ENCODE measurements around the gene ZNF423. TPM values are rescaled to one million over a fixed set of nuclear protein-coding genes. Genes with fewer than 3 reads are reported as not detected.

ZNF423 gene
- polyA plus RNA-seq, 4 donors = 0.54 to 10.3 (median 2.9) TPM; not detected in 1

- H3K4me1 ChIP-seq (ENCODE audit: control insufficient read depth in 3 of 3, insufficient read depth in 2 of 3, low read depth in 1 of 3, low read length in 2 of 3) = no peaks in the 10 kb centered on the region
- no peak overlapping the region for H3K27ac ChIP-seq (ENCODE audit: low read depth in 1 of 3, low read length in 2 of 3)
- peaks cover 0 to 6% (median 0%) of the 10 kb centered on the region in 3 donors for H3K36me3 ChIP-seq (ENCODE audit: control insufficient read depth in 3 of 3, insufficient read depth in 2 of 3, low read depth in 1 of 3, low read length in 3 of 3)
- FAIRE-seq (no peak), DNase-seq (no peak)
- no peaks in the 10 kb centered on the region for H3K9me3 ChIP-seq (ENCODE audit: control insufficient read depth in 2 of 2, insufficient read depth in 1 of 2, low read depth in 1 of 2, low read length in 1 of 2)
- 53 to 80% (median 57%) methylated on average over 4 of the region's 4 CpGs for WGBS, 3 donors
- no peaks in the 10 kb centered on the region for H3K27me3 ChIP-seq (ENCODE audit: control insufficient read depth in 3 of 3, insufficient read depth in 3 of 3, low read length in 3 of 3)
- H3K4me3 ChIP-seq (ENCODE audit: low read depth in 1 of 3, low read length in 3 of 3) = no peak overlapping the region
These were observed 112.8 kb downstream of the ZNF423 start for GRCh38 chr16:49743203-49743464.

- FAIRE-seq = no peak
- 80 to 84% (median 82%) methylated on average over 19 of the region's 19 CpGs for WGBS, 3 donors
- Histone ChIP-seq H3K4me1 (ENCODE audit: control insufficient read depth in 3 of 3, insufficient read depth in 2 of 3, low read depth in 1 of 3, low read length in 2 of 3) (no peaks in the 10 kb centered on the region), H3K4me3 (ENCODE audit: low read depth in 1 of 3, low read length in 3 of 3) (no peak overlapping the region), H3K9me3 (ENCODE audit: control insufficient read depth in 2 of 2, insufficient read depth in 1 of 2, low read depth in 1 of 2, low read length in 1 of 2) (no peaks in the 10 kb centered on the region), H3K27me3 (ENCODE audit: control insufficient read depth in 3 of 3, insufficient read depth in 3 of 3, low read length in 3 of 3) (no peaks in the 10 kb centered on the region), H3K27ac (ENCODE audit: low read depth in 1 of 3, low read length in 2 of 3) (no peak overlapping the region), H3K36me3 (ENCODE audit: control insufficient read depth in 3 of 3, insufficient read depth in 2 of 3, low read depth in 1 of 3, low read length in 3 of 3) (peaks cover 0 to 8% (median 0%) of the 10 kb centered on the region in 3 donors)
- DNase-seq = no peak
These were observed 113.3 kb downstream of the ZNF423 start for GRCh38 chr16:49742428-49743202.

DNA sequence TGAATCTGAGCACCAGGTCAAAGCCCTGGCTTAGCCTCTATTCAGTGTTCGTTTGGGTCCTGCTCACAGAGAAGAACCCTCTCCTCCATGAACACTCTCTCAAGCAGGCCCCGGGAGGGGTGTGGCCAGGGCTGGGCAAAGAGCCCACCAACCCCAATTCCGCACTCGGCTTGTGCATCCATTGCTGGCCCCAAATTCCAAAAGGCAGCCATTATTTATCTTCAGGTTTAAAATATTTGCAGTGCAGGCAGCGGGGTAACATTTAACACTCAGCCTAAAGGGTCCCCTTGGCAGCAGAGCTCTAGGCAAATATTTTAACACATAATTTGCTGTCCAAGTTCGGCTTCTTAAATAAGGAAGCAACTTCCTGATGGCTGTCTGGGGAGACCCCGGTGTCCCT, 115.7 kb downstream of the ZNF423 start:
- no peaks in the 10 kb centered on the region for H3K27me3 ChIP-seq (ENCODE audit: control insufficient read depth in 3 of 3, insufficient read depth in 3 of 3, low read length in 3 of 3)
- no peak for DNase-seq
- WGBS, 3 donors = 63 to 70% (median 66%) methylated on average over 7 of the region's 7 CpGs
- peaks cover 0 to 9% (median 0%) of the 10 kb centered on the region in 3 donors for H3K36me3 ChIP-seq (ENCODE audit: control insufficient read depth in 3 of 3, insufficient read depth in 2 of 3, low read depth in 1 of 3, low read length in 3 of 3)
- no peaks in the 10 kb centered on the region for H3K4me1 ChIP-seq (ENCODE audit: control insufficient read depth in 3 of 3, insufficient read depth in 2 of 3, low read depth in 1 of 3, low read length in 2 of 3)
- no peak overlapping the region for H3K4me3 ChIP-seq (ENCODE audit: low read depth in 1 of 3, low read length in 3 of 3)
- no peaks in the 10 kb centered on the region for H3K9me3 ChIP-seq (ENCODE audit: control insufficient read depth in 2 of 2, insufficient read depth in 1 of 2, low read depth in 1 of 2, low read length in 1 of 2)
- no peak overlapping the region for H3K27ac ChIP-seq (ENCODE audit: low read depth in 1 of 3, low read length in 2 of 3)
- no peak for FAIRE-seq

DNA sequence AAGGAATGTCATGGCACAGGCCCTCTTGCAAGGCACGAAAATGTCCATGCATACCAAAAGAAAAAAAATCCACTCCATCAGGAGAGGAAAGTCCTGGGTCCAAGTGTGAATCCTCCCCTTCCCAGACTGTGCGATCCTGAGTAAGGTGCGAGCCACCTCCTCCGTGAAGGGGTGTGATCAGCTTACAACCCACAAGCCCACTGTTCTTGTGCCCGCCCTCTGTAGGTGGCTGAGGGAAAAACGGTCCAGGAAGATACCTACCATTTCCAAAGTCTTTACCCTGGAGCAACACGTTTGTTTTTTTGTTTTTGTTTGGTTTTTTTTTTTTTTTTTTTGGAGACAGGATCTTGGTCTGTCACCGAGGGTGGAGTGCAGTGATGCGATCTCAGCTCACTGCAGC, 116.5 kb downstream of the ZNF423 start:
- Histone ChIP-seq H3K36me3 (ENCODE audit: control insufficient read depth in 3 of 3, insufficient read depth in 2 of 3, low read depth in 1 of 3, low read length in 3 of 3) (peaks cover 0 to 9% (median 0%) of the 10 kb centered on the region in 3 donors), H3K27me3 (ENCODE audit: control insufficient read depth in 3 of 3, insufficient read depth in 3 of 3, low read length in 3 of 3) (no peaks in the 10 kb centered on the region), H3K27ac (ENCODE audit: low read depth in 1 of 3, low read length in 2 of 3) (no peak overlapping the region), H3K9me3 (ENCODE audit: control insufficient read depth in 2 of 2, insufficient read depth in 1 of 2, low read depth in 1 of 2, low read length in 1 of 2) (no peaks in the 10 kb centered on the region), H3K4me3 (ENCODE audit: low read depth in 1 of 3, low read length in 3 of 3) (no peak overlapping the region), H3K4me1 (ENCODE audit: control insufficient read depth in 3 of 3, insufficient read depth in 2 of 3, low read depth in 1 of 3, low read length in 2 of 3) (no peaks in the 10 kb centered on the region)
- no peak for DNase-seq
- no peak for FAIRE-seq
- WGBS, 3 donors = 55 to 68% (median 60%) methylated on average over 9 of the region's 9 CpGs

- Histone ChIP-seq H3K4me3 (ENCODE audit: low read depth in 1 of 3, low read length in 3 of 3) (no peak overlapping the region), H3K27me3 (ENCODE audit: control insufficient read depth in 3 of 3, insufficient read depth in 3 of 3, low read length in 3 of 3) (no peaks in the 10 kb centered on the region), H3K9me3 (ENCODE audit: control insufficient read depth in 2 of 2, insufficient read depth in 1 of 2, low read depth in 1 of 2, low read length in 1 of 2) (no peaks in the 10 kb centered on the region), H3K27ac (ENCODE audit: low read depth in 1 of 3, low read length in 2 of 3) (no peak overlapping the region), H3K36me3 (ENCODE audit: control insufficient read depth in 3 of 3, insufficient read depth in 2 of 3, low read depth in 1 of 3, low read length in 3 of 3) (peaks cover 0 to 6% (median 0%) of the 10 kb centered on the region in 3 donors), H3K4me1 (ENCODE audit: control insufficient read depth in 3 of 3, insufficient read depth in 2 of 3, low read depth in 1 of 3, low read length in 2 of 3) (no peaks in the 10 kb centered on the region)
- whole genome bisulfite sequencing, 3 donors = 76 to 86% (median 81%) methylated on average over 3 of the region's 3 CpGs
- FAIRE-seq (no peak), DNase-seq (no peak)
These were observed 117.1 kb downstream of the ZNF423 start for GRCh38 chr16:49738832-49739231.

GRCh38 chr16:49738001-49738400, 117.9 kb downstream of the ZNF423 start:
- H3K4me1 ChIP-seq (ENCODE audit: control insufficient read depth in 3 of 3, insufficient read depth in 2 of 3, low read depth in 1 of 3, low read length in 2 of 3) = no peaks in the 10 kb centered on the region
- H3K27me3 ChIP-seq (ENCODE audit: control insufficient read depth in 3 of 3, insufficient read depth in 3 of 3, low read length in 3 of 3) = no peaks in the 10 kb centered on the region
- FAIRE-seq (no peak), DNase-seq (no peak)
- no peak overlapping the region for H3K4me3 ChIP-seq (ENCODE audit: low read depth in 1 of 3, low read length in 3 of 3)
- WGBS, 3 donors = 89 to 93% (median 92%) methylated on average over 10 of the region's 10 CpGs
- H3K27ac ChIP-seq (ENCODE audit: low read depth in 1 of 3, low read length in 2 of 3) = no peak overlapping the region
- H3K36me3 ChIP-seq (ENCODE audit: control insufficient read depth in 3 of 3, insufficient read depth in 2 of 3, low read depth in 1 of 3, low read length in 3 of 3) = peaks cover 0 to 4% (median 0%) of the 10 kb centered on the region in 3 donors
- H3K9me3 ChIP-seq (ENCODE audit: control insufficient read depth in 2 of 2, insufficient read depth in 1 of 2, low read depth in 1 of 2, low read length in 1 of 2) = no peaks in the 10 kb centered on the region

GRCh38 chr16:49737541-49737940, 118.4 kb downstream of the ZNF423 start:
- DNase-seq = no peak
- Histone ChIP-seq H3K36me3 (ENCODE audit: control insufficient read depth in 3 of 3, insufficient read depth in 2 of 3, low read depth in 1 of 3, low read length in 3 of 3) (peaks cover 0 to 3% (median 0%) of the 10 kb centered on the region in 3 donors), H3K4me1 (ENCODE audit: control insufficient read depth in 3 of 3, insufficient read depth in 2 of 3, low read depth in 1 of 3, low read length in 2 of 3) (no peaks in the 10 kb centered on the region), H3K27ac (ENCODE audit: low read depth in 1 of 3, low read length in 2 of 3) (no peak overlapping the region), H3K27me3 (ENCODE audit: control insufficient read depth in 3 of 3, insufficient read depth in 3 of 3, low read length in 3 of 3) (no peaks in the 10 kb centered on the region), H3K4me3 (ENCODE audit: low read depth in 1 of 3, low read length in 3 of 3) (no peak overlapping the region), H3K9me3 (ENCODE audit: control insufficient read depth in 2 of 2, insufficient read depth in 1 of 2, low read depth in 1 of 2, low read length in 1 of 2) (no peaks in the 10 kb centered on the region)
- no peak for FAIRE-seq
- 66 to 79% (median 74%) methylated on average over 9 of the region's 9 CpGs for WGBS, 3 donors

DNA sequence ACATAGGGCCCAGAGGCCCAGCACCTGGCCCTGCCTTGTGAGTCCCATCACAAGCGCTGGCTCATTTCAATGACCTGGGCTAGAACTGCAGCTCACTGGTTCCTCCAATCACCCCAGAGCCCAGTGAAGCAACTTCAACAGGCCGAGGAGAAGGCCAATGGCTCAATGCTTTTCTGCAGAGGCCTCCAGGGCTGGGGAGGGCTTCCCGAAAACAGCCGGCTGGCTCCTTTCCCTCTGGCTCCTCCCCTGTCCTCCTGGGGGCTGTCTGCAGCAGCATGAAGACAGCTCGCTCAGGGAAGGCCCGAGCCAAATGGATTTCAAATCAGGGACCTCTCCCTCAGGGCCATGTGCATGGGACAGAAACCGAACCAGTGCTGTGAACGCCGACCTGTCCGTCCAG, 121.6 kb downstream of the ZNF423 start:
- Histone ChIP-seq H3K4me3 (ENCODE audit: low read depth in 1 of 3, low read length in 3 of 3) (no peak overlapping the region), H3K27me3 (ENCODE audit: control insufficient read depth in 3 of 3, insufficient read depth in 3 of 3, low read length in 3 of 3) (no peaks in the 10 kb centered on the region), H3K9me3 (ENCODE audit: control insufficient read depth in 2 of 2, insufficient read depth in 1 of 2, low read depth in 1 of 2, low read length in 1 of 2) (peaks cover 0 to 9% of the 10 kb centered on the region in 2 donors), H3K27ac (ENCODE audit: low read depth in 1 of 3, low read length in 2 of 3) (no peak overlapping the region), H3K36me3 (ENCODE audit: control insufficient read depth in 3 of 3, insufficient read depth in 2 of 3, low read depth in 1 of 3, low read length in 3 of 3) (peaks cover 0 to 16% (median 0%) of the 10 kb centered on the region in 3 donors), H3K4me1 (ENCODE audit: control insufficient read depth in 3 of 3, insufficient read depth in 2 of 3, low read depth in 1 of 3, low read length in 2 of 3) (no peaks in the 10 kb centered on the region)
- DNase-seq (no peak), FAIRE-seq (no peak)
- 65 to 79% (median 75%) methylated on average over 10 of the region's 10 CpGs for WGBS, 3 donors

Measured in small intestine (tissue), 7 donors.